GM12878 (cell line): ENCODE results near the gene TRIM9. TPM values are rescaled to one million over a fixed set of nuclear protein-coding genes. Genes with fewer than 3 reads are reported as not detected.

ENCODE experiments used
- ATAC-seq: fragments of 200-7000 bp; cut with Tn5 transposase; 3 replicates; pipeline ENCODE4 v1.9.1; 2020; ENCODE audit warnings: mild to moderate bottlenecking, moderate library complexity
- BruUV-seq: library from RNA; stranded (reverse); fragments of 400-500 nt; replicated peaks from 2 replicates; lab custom pipeline; 2021; lab: Mats Ljungman, UMichigan
- CTCF ChIA-PET: fragments of 300-600 bp; sonication (Branson Sonifier 250); formaldehyde crosslinking; extraction: SDS; loops from one replicate; lab custom pipeline; 2021; ENCODE audit warnings: inconsistent platforms; lab: Yijun Ruan, JAX
- POLR2A ChIA-PET: fragments of 350-600 bp; formaldehyde crosslinking; extraction: SDS; loops from one replicate; lab custom pipeline; 2021; ENCODE audit warnings: inconsistent platforms; lab: Charles Lee
- RAD21 ChIA-PET: fragments of 300-600 bp; sonication (Branson Sonifier 250); formaldehyde crosslinking; loops from one replicate; lab custom pipeline; 2023; ENCODE audit warnings: antibody characterized with exemption; ENCODE audit not compliant: unreplicated experiment; lab: Charles Lee
- SMC1A ChIA-PET: fragments of 300-600 bp; sonication (Branson Sonifier 250); formaldehyde crosslinking; loops from one replicate; lab custom pipeline; 2023; ENCODE audit not compliant: unreplicated experiment, uncharacterized antibody; lab: Charles Lee
- DNase-seq: peaks from one replicate; pipeline ENCODE4 v3.0.0-alpha.2; 2011; ENCODE audit warnings: low read depth, low spot score
- FAIRE-seq: peaks from 3 replicates; lab custom pipeline; 2011; peaks lifted over from hg19 to GRCh38; lab: Jason Lieb, UNC
- H2AFZ ChIP-seq: 2 replicates; pipeline ENCODE4 v1.6.0; 2011; ENCODE audit warnings: low read depth, low read length, control low read depth; ENCODE audit not compliant: control insufficient read depth
- H3K27ac ChIP-seq: 2 replicates; pipeline ENCODE4 v1.5.1; 2011; ENCODE audit warnings: control low read depth; ENCODE audit not compliant: control insufficient read depth, insufficient read depth
- H3K27me3 ChIP-seq, 2 experiments: replicated peaks in 1 of 2; 2 replicates each; pipeline versions ENCODE4 v1.6.0 to v1.6.1; 2011; ENCODE audit warnings: low read length in 1 of 2; ENCODE audit not compliant: control insufficient read depth in 2 of 2, insufficient read depth in 2 of 2
- H3K36me3 ChIP-seq, 2 experiments: 2 replicates each; pipeline ENCODE4 v1.5.1; 2011; ENCODE audit warnings: low read length in 1 of 2; ENCODE audit not compliant: control insufficient read depth in 2 of 2, insufficient read depth in 2 of 2
- H3K4me1 ChIP-seq: 2 replicates; pipeline ENCODE4 v1.6.1; 2011; ENCODE audit warnings: mild to moderate bottlenecking, low read length, moderate library complexity, mixed read lengths; ENCODE audit not compliant: control insufficient read depth, insufficient read depth
- H3K4me2 ChIP-seq: 2 replicates; pipeline ENCODE4 v1.6.0; 2011; ENCODE audit warnings: control low read depth; ENCODE audit not compliant: control insufficient read depth, insufficient read depth
- H3K4me3 ChIP-seq: fragments of 200-600 bp; sonication (generic); 2 replicates; pipeline ENCODE4 v1.5.1; 2016
- H3K79me2 ChIP-seq: 2 replicates; pipeline ENCODE4 v1.6.0; 2011; ENCODE audit warnings: low read length; ENCODE audit not compliant: control insufficient read depth, insufficient read depth
- H3K9ac ChIP-seq: 2 replicates; pipeline ENCODE4 v1.8.0; 2011; ENCODE audit warnings: low read length, control low read depth, mixed read lengths; ENCODE audit not compliant: control insufficient read depth, insufficient read depth
- H3K9me3 ChIP-seq: replicated peaks from 3 replicates; pipeline ENCODE4 v1.5.1; 2011; ENCODE audit warnings: mild to moderate bottlenecking, low read length; ENCODE audit not compliant: control insufficient read depth, insufficient read depth
- H4K20me1 ChIP-seq: 2 replicates; pipeline ENCODE4 v1.6.0; 2011; ENCODE audit not compliant: control insufficient read depth, insufficient read depth
- BACH1 ChIP-seq: fragments of 450-650 bp; IDR thresholded peaks from 2 replicates; pipeline ENCODE4 v1.6.1; 2017; ENCODE audit warnings: mild to moderate bottlenecking, borderline replicate concordance
- BHLHE40 ChIP-seq, 2 experiments: fragments of 450-650 bp in 1 of 2; IDR thresholded peaks; 2 replicates each; pipeline ENCODE4 v1.6.1; 2011 to 2017; ENCODE audit warnings: low read depth in 2 of 2, borderline replicate concordance in 1 of 2, improper control_type of control experiment in 1 of 2, low read length in 1 of 2, mild to moderate bottlenecking in 1 of 2
- E2F8 ChIP-seq: fragments of 450-650 bp; IDR thresholded peaks from 2 replicates; pipeline ENCODE4 v1.6.1; 2018; ENCODE audit warnings: mild to moderate bottlenecking, low read depth, moderate library complexity; ENCODE audit not compliant: partially characterized antibody
- GABPA ChIP-seq: IDR thresholded peaks from 2 replicates; pipeline ENCODE4 v1.6.1; 2014; ENCODE audit warnings: antibody characterized with exemption, low read depth, mild to moderate bottlenecking, inconsistent platforms
- MTA3 ChIP-seq: IDR thresholded peaks from 2 replicates; pipeline ENCODE4 v1.6.1; 2012; ENCODE audit warnings: low read length, inconsistent platforms, borderline replicate concordance
- MYC ChIP-seq: IDR thresholded peaks from 2 replicates; pipeline ENCODE4 v1.6.1; 2011; ENCODE audit warnings: mild to moderate bottlenecking, low read length, moderate library complexity, inconsistent platforms; ENCODE audit not compliant: insufficient read depth, insufficient replicate concordance, insufficient read length, severe bottlenecking
- TCF3 ChIP-seq: IDR thresholded peaks from 2 replicates; pipeline ENCODE4 v1.6.1; 2012; ENCODE audit warnings: low read depth, mild to moderate bottlenecking, low read length, borderline replicate concordance; ENCODE audit not compliant: insufficient read depth
- WGBS: methylation state at CpG from one replicate; pipeline ENCODE4 v1.1.6; 2016; ENCODE audit warnings: low lambda C conversion rate; ENCODE audit not compliant: insufficient replicate concordance, insufficient coverage; ENCODE audit errors: missing lambda C conversion rate; 5-methylcytosine and 5-hydroxymethylcytosine counted together
- in situ Hi-C: fragments of 300-500 bp; cut with MboI; formaldehyde crosslinking; loops from 9 replicates; pipeline ENCODE4 v1.14.3; 2018; ENCODE audit warnings: mixed read lengths
- intact Hi-C: fragments of 100-400 bp; cut with micrococcal nuclease; formaldehyde crosslinking; loops from one replicate; pipeline ENCODE4 v1.14.2; 2022; ENCODE audit not compliant: unreplicated experiment
- polyA plus RNA-seq, 11 experiments: library from polyadenylated mRNA; depleted of rRNA in 4 of 11; unstranded in 6 of 11; stranded (reverse) in 5 of 11; fragments of >200 nt; fragmentation: Nextera tagmentation in 4 of 11; fragmentation: Illumina TruSeq in 1 of 11; extraction: Ambion mirVana in 4 of 11; extraction: Trizol in 1 of 11; gene quantifications; 1 replicate in 1 of 11; 2 replicates in 10 of 11; pipeline versions ENCODE4 v1.2.1 to v1.2.3, GENCODE V29; 2011 to 2016; ENCODE audit warnings: inconsistent platforms in 2 of 11, missing spikeins in 2 of 11, low read depth in 1 of 11
- total RNA-seq, 4 experiments: library from RNA; depleted of rRNA in 3 of 4; stranded (reverse); fragments of >200 nt in 3 of 4; fragmentation: Illumina TruSeq in 1 of 4; extraction: Trizol in 1 of 4; gene quantifications; 2 replicates each; pipeline versions ENCODE4 v1.2.1 to v1.2.3, GENCODE V29; 2013 to 2021
- TF ChIP-seq, protein P1 (sequence below): fragments of 450-650 bp; IDR thresholded peaks from 2 replicates; pipeline ENCODE4 v1.6.1; 2017; ENCODE audit warnings: mild to moderate bottlenecking, moderate library complexity
- TF ChIP-seq, protein P2 (sequence below): IDR thresholded peaks from 2 replicates; pipeline ENCODE4 v1.6.1; 2012; ENCODE audit warnings: low read depth, low read length, improper control_type of control experiment

Gene TRIM9
- total and polyA plus RNA-seq, 10 of the 15 experiments (the other 5 are each of a cell fraction or from before 2014, with no cell fraction given) = 0.04 to 0.18 (median 0.11) TPM; not detected in 2

DNA sequence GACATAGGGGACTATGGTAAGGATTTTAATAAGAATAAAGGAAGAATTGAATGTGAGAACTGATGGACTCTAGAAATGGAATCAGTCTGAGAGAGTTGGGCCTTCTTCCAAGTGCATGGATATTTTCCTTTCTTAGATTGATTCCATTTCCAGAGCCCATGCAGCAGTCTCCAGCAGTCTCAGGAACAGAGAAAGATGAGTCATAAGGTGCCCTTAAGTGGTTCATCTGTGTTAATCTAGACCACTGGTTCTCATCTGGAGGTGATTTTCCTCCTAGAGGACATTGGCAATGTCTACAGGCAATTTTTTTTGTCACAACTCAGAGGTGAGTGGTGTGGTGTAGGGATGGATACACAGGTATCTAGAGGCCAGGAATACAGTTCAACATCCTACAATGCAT, 25.9 kb downstream of the TRIM9 start:
- POLR2A ChIA-PET = no interaction called here
- no peak for TF ChIP-seq TCF3
- no peak for TF ChIP-seq MYC
- no peaks in the 10 kb centered on the region for H3K36me3 ChIP-seq
- DNase-seq = no peak
- intact Hi-C loops (no loop called here), in situ Hi-C loops (no loop called here)
- H3K9me3 ChIP-seq = no peaks in the 10 kb centered on the region; the same call in 2 of the 3 replicates
- no peaks in the 10 kb centered on the region for H3K79me2 ChIP-seq
- SMC1A ChIA-PET = no interaction called here
- BruUV-seq = no TSS peak
- no peak overlapping the region for H3K9ac ChIP-seq
- no peak for FAIRE-seq
- RAD21 ChIA-PET = no interaction called here
- CTCF ChIA-PET = no interaction called here
- no peak overlapping the region for H3K4me2 ChIP-seq
- no peak overlapping the region for H3K4me3 ChIP-seq
- no peak overlapping the region for H2AFZ ChIP-seq
- no peak for ATAC-seq
- no peaks in the 10 kb centered on the region for H4K20me1 ChIP-seq
- H3K4me1 ChIP-seq = no peaks in the 10 kb centered on the region
- no peak overlapping the region for H3K27ac ChIP-seq
- no peaks in the 10 kb centered on the region for H3K27me3 ChIP-seq

DNA sequence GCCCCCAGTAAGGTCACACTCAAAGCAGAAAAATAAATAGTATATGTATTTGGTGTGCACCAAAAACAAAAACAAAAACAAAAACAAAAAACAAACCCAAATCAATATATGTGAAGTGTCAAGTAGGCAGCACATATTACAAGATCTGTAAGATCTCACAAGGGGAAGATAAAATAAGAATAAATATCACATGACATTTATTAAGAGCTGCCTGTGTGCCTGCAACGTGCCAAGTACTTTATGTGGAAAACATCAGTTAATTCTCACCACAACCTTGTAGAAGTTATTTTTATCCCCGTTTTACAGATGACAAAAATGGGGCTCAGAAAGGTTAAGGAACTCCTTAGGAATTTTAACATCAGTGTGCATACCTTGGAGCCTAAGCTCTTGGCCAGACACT, 26.6 kb downstream of the TRIM9 start:
- no peaks in the 10 kb centered on the region for H3K36me3 ChIP-seq
- H3K79me2 ChIP-seq = no peaks in the 10 kb centered on the region
- H3K4me2 ChIP-seq = no peak overlapping the region
- no peak overlapping the region for H3K9ac ChIP-seq
- H2AFZ ChIP-seq = no peak overlapping the region
- ATAC-seq (no peak), FAIRE-seq (no peak), DNase-seq (no peak)
- no peaks in the 10 kb centered on the region for H4K20me1 ChIP-seq
- in situ Hi-C loops (no loop called here), intact Hi-C loops (no loop called here)
- no TSS peak for BruUV-seq
- H3K27ac ChIP-seq = no peak overlapping the region
- POLR2A ChIA-PET = no interaction called here
- CTCF ChIA-PET = no interaction called here
- H3K27me3 ChIP-seq = no peaks in the 10 kb centered on the region
- no peaks in the 10 kb centered on the region for H3K4me1 ChIP-seq
- 17% methylated on average over 2 of the region's 2 CpGs for WGBS
- H3K9me3 ChIP-seq = no peaks in the 10 kb centered on the region; the same call in 2 of the 3 replicates
- RAD21 ChIA-PET = no interaction called here
- SMC1A ChIA-PET = no interaction called here
- H3K4me3 ChIP-seq = no peak overlapping the region
- TF ChIP-seq MTA3 (no peak), GABPA (no peak), E2F8 (no peak), BHLHE40 (IDR thresholded peaks at IDR 0.05; ENCODE audit: borderline replicate concordance in 1 of 2, low read depth in 2 of 2, low read length in 1 of 2) (no peak), BACH1 (no peak)
- TF ChIP-seq, protein P1, sequence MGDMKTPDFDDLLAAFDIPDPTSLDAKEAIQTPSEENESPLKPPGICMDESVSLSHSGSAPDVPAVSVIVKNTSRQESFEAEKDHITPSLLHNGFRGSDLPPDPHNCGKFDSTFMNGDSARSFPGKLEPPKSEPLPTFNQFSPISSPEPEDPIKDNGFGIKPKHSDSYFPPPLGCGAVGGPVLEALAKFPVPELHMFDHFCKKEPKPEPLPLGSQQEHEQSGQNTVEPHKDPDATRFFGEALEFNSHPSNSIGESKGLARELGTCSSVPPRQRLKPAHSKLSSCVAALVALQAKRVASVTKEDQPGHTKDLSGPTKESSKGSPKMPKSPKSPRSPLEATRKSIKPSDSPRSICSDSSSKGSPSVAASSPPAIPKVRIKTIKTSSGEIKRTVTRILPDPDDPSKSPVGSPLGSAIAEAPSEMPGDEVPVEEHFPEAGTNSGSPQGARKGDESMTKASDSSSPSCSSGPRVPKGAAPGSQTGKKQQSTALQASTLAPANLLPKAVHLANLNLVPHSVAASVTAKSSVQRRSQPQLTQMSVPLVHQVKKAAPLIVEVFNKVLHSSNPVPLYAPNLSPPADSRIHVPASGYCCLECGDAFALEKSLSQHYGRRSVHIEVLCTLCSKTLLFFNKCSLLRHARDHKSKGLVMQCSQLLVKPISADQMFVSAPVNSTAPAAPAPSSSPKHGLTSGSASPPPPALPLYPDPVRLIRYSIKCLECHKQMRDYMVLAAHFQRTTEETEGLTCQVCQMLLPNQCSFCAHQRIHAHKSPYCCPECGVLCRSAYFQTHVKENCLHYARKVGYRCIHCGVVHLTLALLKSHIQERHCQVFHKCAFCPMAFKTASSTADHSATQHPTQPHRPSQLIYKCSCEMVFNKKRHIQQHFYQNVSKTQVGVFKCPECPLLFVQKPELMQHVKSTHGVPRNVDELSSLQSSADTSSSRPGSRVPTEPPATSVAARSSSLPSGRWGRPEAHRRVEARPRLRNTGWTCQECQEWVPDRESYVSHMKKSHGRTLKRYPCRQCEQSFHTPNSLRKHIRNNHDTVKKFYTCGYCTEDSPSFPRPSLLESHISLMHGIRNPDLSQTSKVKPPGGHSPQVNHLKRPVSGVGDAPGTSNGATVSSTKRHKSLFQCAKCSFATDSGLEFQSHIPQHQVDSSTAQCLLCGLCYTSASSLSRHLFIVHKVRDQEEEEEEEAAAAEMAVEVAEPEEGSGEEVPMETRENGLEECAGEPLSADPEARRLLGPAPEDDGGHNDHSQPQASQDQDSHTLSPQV = no peak
- TF ChIP-seq, protein P2, sequence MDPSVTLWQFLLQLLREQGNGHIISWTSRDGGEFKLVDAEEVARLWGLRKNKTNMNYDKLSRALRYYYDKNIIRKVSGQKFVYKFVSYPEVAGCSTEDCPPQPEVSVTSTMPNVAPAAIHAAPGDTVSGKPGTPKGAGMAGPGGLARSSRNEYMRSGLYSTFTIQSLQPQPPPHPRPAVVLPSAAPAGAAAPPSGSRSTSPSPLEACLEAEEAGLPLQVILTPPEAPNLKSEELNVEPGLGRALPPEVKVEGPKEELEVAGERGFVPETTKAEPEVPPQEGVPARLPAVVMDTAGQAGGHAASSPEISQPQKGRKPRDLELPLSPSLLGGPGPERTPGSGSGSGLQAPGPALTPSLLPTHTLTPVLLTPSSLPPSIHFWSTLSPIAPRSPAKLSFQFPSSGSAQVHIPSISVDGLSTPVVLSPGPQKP = no peak
